Loucy (cell line): ENCODE measurements around the gene IQCK.

Experiments
- H2AFZ ChIP-seq: fragments of 200-600 bp; sonication (generic); 2 replicates; pipeline ENCODE4 v1.6.0; 2016; ENCODE audit warnings: antibody characterized with exemption, mild to moderate bottlenecking, low read length, moderate library complexity
- H3F3A ChIP-seq: fragments of 200-600 bp; 2 replicates; pipeline ENCODE4 v1.6.0; 2016; ENCODE audit warnings: antibody characterized with exemption, low read depth, mild to moderate bottlenecking
- H3K27me3 ChIP-seq: fragments of 200-600 bp; sonication (generic); 2 replicates; pipeline ENCODE4 v1.6.1; 2014; ENCODE audit warnings: low read length, mild to moderate bottlenecking; ENCODE audit not compliant: insufficient read depth, poor library complexity, severe bottlenecking
- H3K36me3 ChIP-seq: fragments of 200-600 bp; sonication (generic); 2 replicates; pipeline ENCODE4 v1.6.1; 2016; ENCODE audit warnings: low read length; ENCODE audit not compliant: insufficient read depth
- H3K4me1 ChIP-seq: fragments of 200-600 bp; sonication (generic); 2 replicates; pipeline ENCODE4 v1.5.1; 2014; ENCODE audit warnings: low read length, mild to moderate bottlenecking; ENCODE audit not compliant: insufficient read depth, poor library complexity, severe bottlenecking
- H3K4me2 ChIP-seq: fragments of 200-600 bp; sonication (generic); 2 replicates; pipeline ENCODE4 v1.6.0; 2014; ENCODE audit warnings: antibody characterized with exemption, low read length, low read depth, mild to moderate bottlenecking; ENCODE audit not compliant: poor library complexity, severe bottlenecking
- H3K4me3 ChIP-seq: fragments of 200-600 bp; sonication (generic); 2 replicates; pipeline ENCODE4 v1.5.1; 2014; ENCODE audit warnings: low read length, mild to moderate bottlenecking, mixed read lengths; ENCODE audit not compliant: poor library complexity, severe bottlenecking
- H3K79me2 ChIP-seq: fragments of 200-600 bp; sonication (generic); 2 replicates; pipeline ENCODE4 v1.6.1; 2014; ENCODE audit warnings: low read length; ENCODE audit not compliant: insufficient read depth
- H3K9ac ChIP-seq: fragments of 200-600 bp; sonication (generic); 2 replicates; pipeline ENCODE4 v1.6.0; 2014; ENCODE audit warnings: mild to moderate bottlenecking, low read depth, low read length, moderate library complexity; ENCODE audit not compliant: poor library complexity, severe bottlenecking
- H3K9me2 ChIP-seq: fragments of 200-600 bp; sonication (generic); replicated peaks from 2 replicates; pipeline ENCODE4 v1.6.1; 2016; ENCODE audit warnings: low read depth, low read length, mixed read lengths
- H3K9me3 ChIP-seq: fragments of 200-600 bp; sonication (generic); 2 replicates; pipeline ENCODE4 v1.6.1; 2014; ENCODE audit warnings: mild to moderate bottlenecking, antibody characterized with exemption, low read length, low read depth; ENCODE audit not compliant: insufficient read depth
- H4K20me1 ChIP-seq: fragments of 200-600 bp; sonication (generic); 2 replicates; pipeline ENCODE4 v1.6.0; 2014; ENCODE audit warnings: antibody characterized with exemption, low read length, mild to moderate bottlenecking; ENCODE audit not compliant: insufficient read depth, poor library complexity, severe bottlenecking
- EZH2phosphoT487 ChIP-seq: fragments of 200-600 bp; IDR thresholded peaks from 2 replicates; pipeline ENCODE4 v1.6.1; 2018; ENCODE audit warnings: antibody characterized with exemption, mild to moderate bottlenecking, moderate library complexity, borderline replicate concordance
- TF ChIP-seq, protein P1 (sequence below): fragments of 200-600 bp; sonication (generic); conservative IDR thresholded peaks from 2 replicates; pipeline ENCODE4 v1.5.1; 2014; ENCODE audit warnings: mild to moderate bottlenecking, antibody characterized with exemption, low read length

The IQCK gene

DNA sequence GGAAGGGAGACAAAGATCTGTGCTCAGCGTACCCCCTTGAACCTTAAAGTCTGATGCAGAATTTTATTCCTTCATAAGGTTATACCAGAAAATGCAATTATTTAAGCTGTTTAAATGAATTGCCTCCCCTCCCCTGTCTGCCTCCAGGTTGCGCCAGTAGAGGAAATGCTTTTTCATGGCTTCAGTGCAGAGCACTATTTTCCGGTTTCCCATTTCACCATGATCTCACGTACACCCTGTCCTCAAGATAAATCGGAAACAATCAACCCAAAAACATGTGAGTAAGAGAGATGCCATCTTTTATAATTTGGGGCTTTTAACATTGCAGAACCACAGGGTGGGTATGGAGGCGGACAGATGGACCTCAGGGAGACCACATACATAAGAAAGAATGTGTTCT, 15.5 kb downstream of the IQCK start:
- H3F3A ChIP-seq: no peaks in the 10 kb centered on the region
- H4K20me1 ChIP-seq: no peaks in the 10 kb centered on the region
- H3K9ac ChIP-seq: no peak overlapping the region
- TF ChIP-seq EZH2phosphoT487: no peak
- TF ChIP-seq, protein P1, sequence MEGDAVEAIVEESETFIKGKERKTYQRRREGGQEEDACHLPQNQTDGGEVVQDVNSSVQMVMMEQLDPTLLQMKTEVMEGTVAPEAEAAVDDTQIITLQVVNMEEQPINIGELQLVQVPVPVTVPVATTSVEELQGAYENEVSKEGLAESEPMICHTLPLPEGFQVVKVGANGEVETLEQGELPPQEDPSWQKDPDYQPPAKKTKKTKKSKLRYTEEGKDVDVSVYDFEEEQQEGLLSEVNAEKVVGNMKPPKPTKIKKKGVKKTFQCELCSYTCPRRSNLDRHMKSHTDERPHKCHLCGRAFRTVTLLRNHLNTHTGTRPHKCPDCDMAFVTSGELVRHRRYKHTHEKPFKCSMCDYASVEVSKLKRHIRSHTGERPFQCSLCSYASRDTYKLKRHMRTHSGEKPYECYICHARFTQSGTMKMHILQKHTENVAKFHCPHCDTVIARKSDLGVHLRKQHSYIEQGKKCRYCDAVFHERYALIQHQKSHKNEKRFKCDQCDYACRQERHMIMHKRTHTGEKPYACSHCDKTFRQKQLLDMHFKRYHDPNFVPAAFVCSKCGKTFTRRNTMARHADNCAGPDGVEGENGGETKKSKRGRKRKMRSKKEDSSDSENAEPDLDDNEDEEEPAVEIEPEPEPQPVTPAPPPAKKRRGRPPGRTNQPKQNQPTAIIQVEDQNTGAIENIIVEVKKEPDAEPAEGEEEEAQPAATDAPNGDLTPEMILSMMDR: no peak
- H3K36me3 ChIP-seq: no peaks in the 10 kb centered on the region
- no peaks in the 10 kb centered on the region for H3K9me2 ChIP-seq
- H3K27me3 ChIP-seq: no peaks in the 10 kb centered on the region
- H3K4me3 ChIP-seq: no peak overlapping the region
- H3K9me3 ChIP-seq: no peaks in the 10 kb centered on the region
- no peak overlapping the region for H3K4me2 ChIP-seq
- H3K4me1 ChIP-seq: no peaks in the 10 kb centered on the region
- no peaks in the 10 kb centered on the region for H3K79me2 ChIP-seq
- H2AFZ ChIP-seq: no peak overlapping the region

DNA sequence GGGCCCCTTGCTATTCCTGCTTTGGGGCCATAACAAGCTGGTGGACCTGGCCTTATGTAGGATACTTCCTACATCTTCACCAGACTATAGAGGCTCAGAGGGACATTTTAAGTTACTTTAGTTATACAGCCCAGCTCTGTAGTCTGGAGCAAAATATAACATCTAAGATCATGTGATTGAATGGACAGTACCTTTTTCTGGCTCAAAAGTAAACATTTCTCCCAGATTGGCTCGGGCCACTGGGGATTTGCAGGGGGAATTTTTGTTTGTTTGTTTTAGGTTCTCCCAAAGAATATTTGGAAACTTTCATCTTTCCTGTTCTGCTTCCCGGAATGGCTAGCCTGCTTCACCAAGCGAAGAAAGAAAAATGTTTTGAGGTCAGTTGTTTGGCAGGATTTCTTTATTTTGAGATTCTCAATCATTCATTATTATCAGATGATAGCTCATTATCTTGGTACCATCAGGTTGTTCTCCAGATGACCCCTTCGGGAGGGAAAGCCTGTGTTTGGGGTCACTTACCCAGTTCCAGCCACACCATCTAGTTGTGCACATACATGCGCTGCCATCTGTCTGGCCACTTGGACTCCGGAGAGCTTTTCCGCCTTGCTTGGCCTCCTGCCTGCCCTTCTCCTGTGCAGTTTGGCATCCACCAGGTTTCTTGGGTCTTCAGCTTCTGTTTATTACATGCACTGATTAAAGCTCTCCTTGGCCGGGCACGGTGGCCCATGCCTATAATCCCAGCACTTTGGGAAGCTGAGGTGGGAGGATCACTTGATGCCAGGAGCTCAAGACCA, 17.2 kb downstream of the IQCK start:
- H3K9me3 ChIP-seq: no peaks in the 10 kb centered on the region
- no peaks in the 10 kb centered on the region for H3K36me3 ChIP-seq
- TF ChIP-seq, protein P1: no peak
- no peak for TF ChIP-seq EZH2phosphoT487
- H3K4me2 ChIP-seq: no peak overlapping the region
- no peaks in the 10 kb centered on the region for H4K20me1 ChIP-seq
- no peak overlapping the region for H2AFZ ChIP-seq
- H3K9ac ChIP-seq: no peak overlapping the region
- H3K9me2 ChIP-seq: no peaks in the 10 kb centered on the region
- H3K79me2 ChIP-seq: no peaks in the 10 kb centered on the region
- no peaks in the 10 kb centered on the region for H3K27me3 ChIP-seq
- no peaks in the 10 kb centered on the region for H3F3A ChIP-seq
- H3K4me3 ChIP-seq: no peak overlapping the region
- no peaks in the 10 kb centered on the region for H3K4me1 ChIP-seq

- Histone ChIP-seq H3K9ac (no peak overlapping the region), H4K20me1 (no peaks in the 10 kb centered on the region), H2AFZ (no peak overlapping the region), H3K79me2 (no peaks in the 10 kb centered on the region), H3K4me1 (no peaks in the 10 kb centered on the region), H3K36me3 (no peaks in the 10 kb centered on the region), H3K9me2 (no peaks in the 10 kb centered on the region), H3K9me3 (no peaks in the 10 kb centered on the region), H3K4me3 (no peak overlapping the region), H3K4me2 (no peak overlapping the region), H3F3A (no peaks in the 10 kb centered on the region), H3K27me3 (no peaks in the 10 kb centered on the region)
- no peak for TF ChIP-seq EZH2phosphoT487
- TF ChIP-seq, protein P1: no peak
Observed at GRCh38 chr16:19737306-19738038, 19.4 kb downstream of the IQCK start.
